HG03280 (cell line): ENCODE measurements around the gene OXA1L.
"Not testable (repeated sequence)": the region's sequence is repeated elsewhere in the genome, so short reads cannot be mapped to it uniquely, and the experiment has no call there.

Experiments used
- ATAC-seq: cut with Tn5 transposase; IDR thresholded peaks from one replicate; pipeline ENCODE4 v1.9.1; 2021; ENCODE audit warnings: mild to moderate bottlenecking, moderate library complexity; ENCODE audit not compliant: unreplicated experiment

Gene OXA1L

DNA sequence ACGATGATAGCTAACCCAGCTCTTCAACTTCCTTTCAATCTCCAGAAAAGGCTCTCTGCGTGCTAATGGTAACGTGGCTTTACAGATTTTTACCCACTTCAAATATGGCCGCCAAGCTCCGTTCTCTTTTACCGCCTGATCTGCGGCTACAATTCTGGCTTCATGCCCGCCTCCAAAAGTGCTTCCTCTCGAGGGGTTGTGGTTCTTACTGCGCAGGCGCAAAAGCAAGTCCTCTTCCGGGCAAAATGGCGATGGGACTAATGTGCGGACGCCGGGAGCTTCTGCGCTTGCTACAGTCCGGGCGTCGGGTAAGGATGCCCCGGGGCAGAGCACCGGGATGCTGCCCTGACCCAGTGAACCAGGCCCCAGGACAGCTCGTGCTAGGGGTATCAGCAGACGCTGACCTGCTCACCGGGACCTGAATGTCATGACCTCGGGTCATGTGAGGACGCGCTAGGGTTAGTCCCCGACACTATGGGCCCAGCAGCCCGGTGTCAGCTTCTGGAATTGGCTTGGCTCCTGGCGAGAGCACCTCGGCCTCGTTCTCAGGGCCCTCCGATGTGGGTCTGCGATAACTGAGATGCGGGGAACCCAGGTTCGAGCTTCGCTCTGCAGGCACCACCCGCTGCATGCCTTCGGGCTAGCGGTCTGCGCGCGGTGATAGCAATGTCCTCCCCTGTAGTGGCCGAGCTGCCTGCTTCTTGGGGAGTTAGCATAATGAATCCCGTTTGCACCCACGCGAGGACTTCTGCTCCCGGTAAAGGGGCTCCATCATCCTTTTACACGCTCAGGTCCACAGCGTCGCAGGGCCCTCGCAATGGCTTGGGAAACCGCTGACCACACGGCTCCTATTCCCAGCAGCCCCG is at the start of gene OXA1L:
OXA1L (plus strand) TSS at position 232 of the 866 bp plus-strand sequence; CDS start at position 246, 14 bp downstream.
- peak; percentile 79 for ATAC-seq

DNA sequence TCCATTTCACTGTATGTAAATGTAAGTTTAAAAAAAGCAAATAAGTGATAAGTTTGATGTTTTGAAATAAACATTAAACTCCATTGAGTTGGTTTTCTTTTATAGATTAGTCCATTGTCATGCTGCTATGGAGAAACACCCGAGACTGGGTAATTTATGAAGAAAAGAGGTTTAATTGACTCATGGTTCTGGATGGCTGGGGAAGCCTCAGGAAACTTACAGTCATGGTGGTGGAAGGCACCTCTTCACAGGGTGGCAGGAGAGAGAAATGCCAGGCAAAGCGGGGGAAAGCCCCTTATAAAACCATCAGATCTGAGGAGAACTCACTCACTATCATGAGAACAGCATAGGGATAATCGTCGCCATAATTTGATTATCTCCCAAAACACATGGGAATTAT is 48.4 kb upstream of the OXA1L start:
- ATAC-seq, result no peak

DNA sequence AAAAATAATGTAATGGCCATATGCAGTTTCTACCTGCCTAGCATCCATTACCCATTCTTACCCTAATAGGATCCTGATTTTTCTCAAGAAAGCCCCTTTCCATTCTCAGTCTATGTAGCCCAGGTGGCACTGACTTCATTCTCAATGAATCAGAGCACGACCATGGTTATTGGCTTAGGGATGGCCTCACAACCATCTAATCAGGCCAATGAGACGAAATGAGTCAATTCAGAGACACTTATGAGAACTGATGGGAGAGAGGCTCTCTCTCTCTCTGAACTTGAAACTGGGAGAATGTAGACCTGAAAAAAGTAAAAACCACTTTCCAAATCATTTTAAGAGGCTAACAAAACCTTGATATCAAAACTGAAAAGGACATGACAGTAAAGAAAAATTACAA is 45.3 kb upstream of the OXA1L start:
- ATAC-seq, result no peak

DNA sequence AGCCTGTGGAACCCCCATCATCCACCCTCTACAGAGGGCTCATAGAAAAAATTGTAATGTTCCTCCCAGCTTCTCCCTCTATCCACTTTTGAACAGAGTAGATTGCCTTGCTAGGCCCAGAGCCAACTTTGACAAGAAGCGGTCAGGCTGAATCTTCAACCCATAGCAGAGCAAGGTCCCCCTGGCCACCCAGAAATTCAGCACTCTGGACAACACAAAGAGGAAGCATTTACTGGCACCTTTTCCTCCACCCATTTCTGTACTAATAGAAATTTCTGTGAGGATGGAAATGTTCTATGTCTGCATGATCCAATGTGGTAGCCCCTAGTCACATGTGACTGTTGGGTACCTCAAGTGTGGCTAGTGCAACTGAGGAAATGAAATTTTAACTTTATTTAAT is 42.7 kb upstream of the OXA1L start:
- ATAC-seq, result no peak

DNA sequence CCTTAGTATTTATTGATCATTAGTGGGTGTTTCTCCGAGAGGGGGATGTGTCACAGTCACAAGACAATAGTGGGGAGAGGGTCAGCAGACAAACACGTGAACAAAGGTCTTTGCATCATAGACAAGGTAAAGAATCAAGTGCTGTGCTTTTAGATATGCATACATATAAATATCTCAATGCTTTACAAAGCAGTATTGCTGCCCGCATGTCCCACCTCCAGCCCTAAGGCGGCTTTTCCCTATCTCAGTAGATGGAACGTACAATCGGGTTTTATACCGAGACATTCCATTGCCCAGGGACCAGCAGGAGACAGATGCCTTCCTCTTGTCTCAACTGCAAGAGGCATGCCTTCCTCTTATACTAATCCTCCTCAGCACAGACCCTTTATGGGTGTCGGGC is 41.6 kb upstream of the OXA1L start:
- not testable (repeated sequence) for ATAC-seq

DNA sequence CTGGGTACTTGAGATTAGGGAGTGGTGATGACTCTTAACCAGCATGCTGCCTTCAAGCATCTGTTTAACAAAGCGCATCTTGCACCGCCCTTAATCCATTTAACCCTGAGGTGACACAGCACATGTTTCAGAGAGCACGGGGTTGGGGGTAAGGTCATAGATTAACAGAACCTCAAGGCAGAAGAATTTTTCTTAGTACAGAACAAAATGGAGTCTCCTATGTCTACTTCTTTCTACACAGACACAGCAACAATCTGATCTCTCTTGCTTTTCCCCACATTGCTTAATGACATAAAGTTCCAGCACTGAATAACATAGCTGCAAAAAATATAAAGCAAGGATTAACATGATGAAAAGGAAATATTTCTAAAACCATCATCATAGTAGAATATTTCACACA is 41.1 kb upstream of the OXA1L start:
- not testable (repeated sequence) for ATAC-seq

DNA sequence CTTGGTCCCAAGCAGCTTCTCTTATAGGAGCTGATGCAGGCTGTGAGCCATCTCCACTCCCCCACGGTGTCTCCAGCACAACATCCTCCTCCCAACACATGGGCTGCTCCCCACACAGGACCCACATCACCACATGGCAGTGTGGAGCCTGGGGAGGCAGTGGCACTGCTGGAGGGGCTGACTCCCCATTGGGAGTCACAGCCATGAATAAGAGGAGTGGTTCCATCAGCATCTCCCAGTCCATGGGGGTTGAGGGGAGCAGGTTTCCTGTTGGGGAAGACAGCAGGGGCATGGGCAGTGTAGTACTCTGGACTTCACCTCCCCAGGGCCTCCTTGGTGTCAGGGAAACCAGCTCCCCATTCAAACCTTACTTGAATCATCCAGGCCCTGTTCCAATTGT is 40.5 kb upstream of the OXA1L start:
- ATAC-seq, result no peak

DNA sequence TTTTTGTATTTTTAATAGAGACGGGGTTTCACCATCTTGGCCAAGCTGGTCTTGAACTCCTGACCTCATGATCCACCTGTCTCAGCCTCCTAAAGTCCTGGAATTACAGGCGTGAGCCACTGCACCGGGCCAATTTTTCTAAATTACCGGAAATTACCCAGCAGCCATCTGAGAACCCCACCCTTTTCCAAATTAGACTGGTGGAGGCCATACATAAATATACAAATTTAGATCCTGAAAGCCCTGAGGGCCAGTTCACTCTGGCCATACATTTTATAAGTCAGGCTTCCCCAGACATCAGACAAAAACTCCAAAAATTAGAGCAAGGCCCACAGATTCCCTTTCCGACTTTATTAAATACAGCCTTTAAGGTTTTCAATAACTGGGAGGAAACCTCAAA is 34.4 kb upstream of the OXA1L start:
- not testable (repeated sequence) for ATAC-seq

DNA sequence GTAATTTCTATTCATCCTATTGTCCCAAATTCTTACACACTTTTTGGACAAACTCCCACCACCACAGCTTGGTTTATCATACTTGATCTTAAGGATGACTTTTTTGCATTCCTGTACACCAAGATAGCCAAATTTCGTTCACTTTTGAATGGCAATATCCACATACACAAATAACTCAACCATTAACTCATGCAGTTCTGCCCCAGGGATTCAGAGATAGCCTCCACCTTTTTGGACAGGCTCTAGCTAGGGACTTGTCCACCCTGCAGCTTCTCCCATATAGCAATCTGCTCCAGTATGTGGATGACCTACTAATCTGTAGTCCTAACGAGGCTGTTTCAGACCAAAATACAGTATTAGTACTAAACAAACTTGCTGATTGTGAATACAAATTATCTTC is 32.7 kb upstream of the OXA1L start:
- no peak for ATAC-seq

DNA sequence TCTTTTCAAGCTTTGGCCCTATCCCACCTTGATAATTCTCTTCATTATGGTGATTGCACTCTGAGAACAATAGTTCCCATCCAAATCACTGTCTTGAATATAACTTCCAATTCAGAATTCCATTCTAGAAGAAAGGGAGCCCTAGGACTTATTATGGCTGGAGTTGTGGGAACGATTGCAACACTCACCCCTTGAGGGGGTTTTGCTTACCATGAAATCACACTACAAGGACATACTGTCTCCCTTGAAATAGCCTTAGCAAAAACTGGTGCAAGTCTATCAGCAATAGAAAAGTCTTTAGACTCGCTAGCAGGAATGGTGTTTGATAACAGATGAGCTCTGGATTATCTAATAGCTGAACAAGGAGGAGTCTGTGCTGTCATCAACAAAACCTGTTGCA is 31.4 kb upstream of the OXA1L start:
- no peak for ATAC-seq

DNA sequence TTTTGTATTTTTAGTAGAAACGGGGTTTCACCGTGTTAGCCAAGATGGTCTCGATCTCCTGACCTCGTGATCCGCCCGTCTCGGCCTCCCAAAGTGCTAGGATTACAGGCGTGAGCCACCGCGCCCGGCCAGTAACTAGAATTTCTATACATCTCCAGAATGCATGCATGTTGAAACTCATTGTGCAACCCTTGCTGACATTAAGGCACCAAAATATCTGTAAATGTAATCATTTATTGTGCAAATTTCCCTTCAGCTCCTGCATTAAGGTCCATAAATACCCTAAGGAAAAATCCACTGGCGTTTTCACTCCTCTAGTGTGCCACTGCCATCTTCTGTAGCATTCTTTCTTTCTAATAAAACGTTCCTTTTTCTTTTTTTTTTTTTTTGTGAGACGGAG is 30.1 kb upstream of the OXA1L start:
- ATAC-seq, result not testable (repeated sequence)

DNA sequence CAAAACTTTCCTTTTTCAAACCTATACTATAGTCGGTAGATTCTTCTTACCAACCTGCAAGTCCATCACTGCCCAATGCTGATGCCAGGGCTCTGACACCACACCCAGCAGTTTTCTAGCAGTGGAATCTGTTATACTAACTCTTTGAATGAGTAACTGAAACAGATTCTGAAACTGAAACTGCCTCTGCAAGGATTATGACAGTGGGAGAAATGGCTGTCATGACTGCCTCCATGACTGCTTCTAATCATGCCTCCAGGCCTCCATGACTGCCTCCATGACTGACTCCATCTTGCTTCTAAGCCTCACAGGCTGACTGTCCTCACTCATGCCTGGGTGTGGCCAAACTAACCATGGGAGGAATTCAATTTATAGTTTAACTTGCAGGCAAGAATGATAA is 29.4 kb upstream of the OXA1L start:
- peak; percentile 69 for ATAC-seq

DNA sequence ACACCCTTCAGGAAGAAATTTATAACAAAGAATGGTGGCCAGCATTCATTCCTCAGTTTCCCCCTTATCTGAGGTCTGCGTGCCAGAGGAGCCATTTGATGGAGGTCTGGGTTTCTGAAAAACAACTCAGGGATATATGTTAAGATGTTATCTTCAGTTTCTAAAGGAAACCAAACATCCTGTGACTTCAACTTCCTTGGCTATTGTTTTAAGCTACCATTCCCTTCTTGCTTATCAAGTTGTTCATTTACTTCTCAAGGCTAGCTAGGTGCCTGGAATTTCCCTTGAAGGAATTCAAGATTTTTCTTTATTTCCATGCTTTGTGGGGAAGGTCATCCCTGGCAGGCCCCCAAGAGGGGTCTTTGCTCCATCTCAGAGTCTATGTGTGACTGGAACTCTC is 27.1 kb upstream of the OXA1L start:
- ATAC-seq, result no peak

DNA sequence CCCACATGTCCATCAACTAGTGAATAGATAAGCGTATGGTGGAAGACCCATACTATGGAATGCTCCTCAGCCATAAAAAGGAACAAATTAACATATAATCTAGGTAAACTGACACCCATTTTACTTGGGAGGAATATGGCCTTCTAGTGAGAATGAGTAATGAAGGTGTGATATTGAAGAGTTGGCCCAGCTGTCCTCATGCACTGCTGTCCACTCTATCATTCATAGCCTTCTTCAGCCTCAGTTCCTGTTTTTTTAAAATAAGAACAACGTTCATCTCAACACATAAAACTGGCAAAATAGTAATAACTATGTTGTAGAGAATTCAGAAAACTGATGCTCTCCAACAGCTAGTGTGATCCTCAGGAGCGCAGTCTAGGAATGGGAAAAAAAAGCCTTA is 26.5 kb upstream of the OXA1L start:
- ATAC-seq, result no peak

DNA sequence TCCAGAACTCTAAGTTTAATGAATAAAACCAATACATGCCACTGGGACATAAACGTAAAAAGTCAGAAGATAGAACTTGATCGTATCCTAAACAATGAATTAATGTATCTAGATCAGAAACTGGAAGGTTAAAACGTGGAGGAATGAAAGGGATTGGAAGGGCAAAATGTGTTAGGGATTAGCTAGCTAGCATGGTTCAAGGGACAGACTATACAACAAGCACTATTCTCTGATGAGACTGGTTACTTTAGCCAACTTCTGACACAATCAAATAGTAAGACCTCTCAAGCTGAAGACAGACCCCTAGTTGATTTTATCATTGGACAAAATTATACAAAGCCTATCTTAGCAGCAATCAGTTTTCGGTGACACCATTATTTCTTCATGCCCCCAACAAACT is 18.7 kb upstream of the OXA1L start:
- no peak for ATAC-seq

DNA sequence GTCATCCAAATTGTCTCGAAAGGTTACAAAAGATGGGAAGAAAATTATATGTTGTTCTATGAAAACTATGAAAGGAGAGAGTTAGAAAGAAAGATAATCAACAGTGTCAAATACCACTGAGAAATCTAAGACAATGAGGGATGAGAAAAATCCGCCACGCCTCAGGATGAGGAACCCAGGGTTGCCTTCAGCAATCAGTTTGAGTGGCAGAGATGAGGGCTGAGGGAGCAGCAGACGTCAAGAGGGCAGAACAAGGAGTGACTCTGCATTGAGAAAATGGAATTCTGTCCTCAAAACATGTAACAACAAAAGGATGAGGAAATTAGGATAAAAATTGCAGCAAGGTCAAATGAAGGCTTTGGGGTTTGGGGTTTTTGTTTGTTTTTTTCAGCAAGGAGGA is 18.3 kb upstream of the OXA1L start:
- ATAC-seq, result no peak

DNA sequence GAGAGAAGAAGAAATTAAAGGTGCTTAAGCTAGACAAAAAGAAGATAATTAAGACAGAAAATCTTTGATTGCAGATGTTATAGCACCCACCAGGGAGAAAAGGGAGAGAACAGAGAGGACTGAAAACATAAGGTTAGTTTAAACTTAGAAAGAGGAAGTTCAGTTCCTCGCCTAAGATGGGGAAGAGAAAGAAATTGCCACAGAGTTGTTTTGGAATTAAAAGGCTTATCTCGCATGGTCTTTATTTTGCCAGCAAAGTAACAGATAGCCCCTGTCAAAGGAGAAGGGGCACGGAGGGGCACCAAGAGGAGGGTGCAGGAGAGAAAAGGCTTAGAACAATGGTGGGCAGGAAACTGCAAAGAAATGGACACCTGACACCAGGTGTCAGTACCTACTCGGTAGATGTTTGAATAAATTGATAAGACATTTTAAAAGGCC is 17.8 kb upstream of the OXA1L start:
- no peak for ATAC-seq

DNA sequence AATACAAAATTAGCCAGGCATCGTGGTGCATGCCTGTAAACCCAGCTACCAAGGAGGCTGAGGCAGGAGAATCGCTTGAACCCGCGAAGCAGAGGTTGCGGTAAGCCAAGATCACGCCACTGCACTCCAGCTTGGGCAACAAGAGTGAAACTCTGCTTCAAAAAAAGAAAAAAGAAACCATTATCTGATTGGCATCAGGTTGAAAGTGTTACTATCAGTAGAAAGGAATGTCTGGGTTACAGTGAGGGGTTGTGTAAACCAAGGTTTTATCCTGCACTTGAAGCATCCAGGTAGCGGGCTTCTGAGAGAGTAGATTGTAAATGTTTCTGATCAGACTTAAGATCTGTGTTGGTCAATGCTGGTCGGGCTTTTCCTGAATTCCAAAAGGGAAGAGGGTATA is 14.1 kb upstream of the OXA1L start:
- ATAC-seq, result no peak

DNA sequence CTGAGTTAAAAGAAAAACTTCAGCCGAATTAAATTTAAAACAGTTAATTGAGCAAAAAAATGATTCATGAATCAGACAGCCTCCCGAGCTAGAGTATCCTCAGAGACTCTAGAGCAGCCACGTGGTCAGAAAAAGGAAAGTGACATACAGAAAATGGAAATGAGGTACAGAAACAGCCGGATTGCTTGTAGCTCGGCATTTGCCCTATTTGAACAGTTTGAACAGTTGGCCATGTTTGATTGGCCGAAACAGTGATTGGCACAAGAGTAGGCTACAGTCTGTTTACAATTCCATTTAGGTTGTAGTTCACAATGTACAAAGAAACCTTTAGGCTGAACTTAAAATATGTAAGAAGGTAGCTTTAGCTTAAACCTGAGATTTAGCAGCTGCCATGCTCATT is 12.9 kb upstream of the OXA1L start:
- no peak for ATAC-seq

DNA sequence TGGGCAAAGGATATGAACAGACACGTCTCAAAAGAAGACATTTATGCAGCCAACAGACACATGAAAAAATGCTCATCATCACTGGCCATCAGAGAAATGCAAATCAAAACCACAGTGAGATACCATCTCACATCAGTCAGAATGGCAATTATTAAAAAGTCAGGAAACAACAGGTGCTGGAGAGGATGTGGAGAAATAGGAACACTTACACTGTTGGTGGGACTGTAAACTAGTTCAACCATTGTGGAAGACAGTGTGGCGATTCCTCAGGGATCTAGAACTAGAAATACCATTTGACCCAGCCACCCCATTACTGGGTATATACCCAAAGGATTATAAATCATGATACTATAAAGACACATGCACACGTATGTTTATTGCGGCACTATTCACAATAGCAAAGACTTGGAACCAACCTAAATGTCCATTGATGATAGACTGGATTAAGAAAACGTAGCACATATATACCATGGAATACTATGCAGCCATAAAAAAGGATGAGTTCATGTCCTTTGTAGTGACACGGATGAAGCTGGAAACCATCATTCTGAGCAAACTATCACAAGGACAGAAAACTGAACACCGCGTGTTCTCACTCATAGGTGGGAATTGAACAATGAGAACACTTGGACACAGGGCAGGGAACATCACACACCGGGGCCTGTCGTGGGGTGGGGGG is 8.4 kb upstream of the OXA1L start:
- not testable (repeated sequence) for ATAC-seq

DNA sequence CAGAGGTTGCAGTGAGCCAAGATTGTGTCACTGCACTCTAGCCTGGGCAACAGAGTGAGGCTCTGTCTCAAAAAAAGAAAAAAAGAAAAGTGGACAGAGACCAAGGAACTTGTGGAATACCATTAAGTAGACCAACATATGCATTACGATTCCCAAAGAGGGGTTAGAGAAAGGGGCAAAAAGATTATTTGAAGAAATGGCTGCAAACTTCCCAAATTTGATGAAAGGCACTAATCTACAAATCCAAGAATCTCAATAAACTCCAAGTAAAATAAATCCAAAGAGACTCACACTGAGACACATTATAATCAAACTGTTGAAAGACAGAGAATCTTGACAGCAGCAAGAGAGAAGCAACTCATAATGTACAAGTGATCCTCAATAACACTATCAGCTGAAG is 4.8 kb upstream of the OXA1L start:
- no peak for ATAC-seq

DNA sequence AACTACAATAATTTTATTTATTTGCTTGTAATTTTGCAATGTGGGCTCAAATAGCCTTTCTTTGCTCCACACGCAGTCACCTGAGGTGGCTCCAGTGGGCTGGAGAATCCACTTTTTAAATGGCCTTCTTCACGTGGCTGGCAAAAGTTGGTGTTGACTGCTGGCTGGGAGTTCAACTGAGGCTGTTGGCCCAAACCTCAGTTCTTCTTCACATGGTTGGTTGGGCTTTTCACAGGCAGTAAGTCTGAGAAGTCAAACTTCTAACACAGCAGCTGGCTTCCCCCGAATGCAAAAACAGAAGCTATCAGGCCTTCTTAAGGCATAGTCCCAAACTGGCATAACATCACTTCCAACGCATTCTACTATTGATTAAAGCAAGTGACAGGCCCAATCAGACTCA is 2.1 kb upstream of the OXA1L start:
- ATAC-seq, result no peak

DNA sequence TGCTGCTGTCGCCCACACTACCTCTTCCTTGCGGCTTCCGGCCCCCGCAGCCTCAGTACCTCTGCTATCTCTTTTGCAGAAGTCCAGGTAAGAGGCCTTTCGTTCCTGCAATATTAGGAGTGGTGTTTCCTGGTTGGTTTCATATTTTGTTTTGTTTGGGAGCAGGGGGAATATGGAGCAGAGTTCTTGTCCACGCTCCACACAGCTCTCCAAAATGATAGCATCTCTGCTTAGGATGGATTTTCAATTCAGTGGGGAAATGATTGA is 768 bp downstream of the OXA1L start:
- ATAC-seq, result no peak
